GM19468 (cell line): Measurements from ENCODE around the gene AMPH.
"Not testable (repeated sequence)": the region's sequence is repeated elsewhere in the genome, so short reads cannot be mapped to it uniquely, and the experiment has no call there.

Experiments
- ATAC-seq: cut with Tn5 transposase; IDR thresholded peaks from one replicate; pipeline ENCODE4 v1.9.1; 2021; ENCODE audit warnings: mild to moderate bottlenecking, moderate library complexity, moderate number of reproducible peaks; ENCODE audit not compliant: unreplicated experiment; ENCODE audit errors: extremely low read depth

Gene AMPH

GRCh38 chr7:38363379-38363778, 267.8 kb downstream of the AMPH start:
- not testable (repeated sequence) for ATAC-seq

- ATAC-seq, result not testable (repeated sequence)
These were observed 268.4 kb downstream of the AMPH start for GRCh38 chr7:38362611-38363237.

GRCh38 chr7:38360776-38361175, 270.4 kb downstream of the AMPH start:
- no peak for ATAC-seq

DNA sequence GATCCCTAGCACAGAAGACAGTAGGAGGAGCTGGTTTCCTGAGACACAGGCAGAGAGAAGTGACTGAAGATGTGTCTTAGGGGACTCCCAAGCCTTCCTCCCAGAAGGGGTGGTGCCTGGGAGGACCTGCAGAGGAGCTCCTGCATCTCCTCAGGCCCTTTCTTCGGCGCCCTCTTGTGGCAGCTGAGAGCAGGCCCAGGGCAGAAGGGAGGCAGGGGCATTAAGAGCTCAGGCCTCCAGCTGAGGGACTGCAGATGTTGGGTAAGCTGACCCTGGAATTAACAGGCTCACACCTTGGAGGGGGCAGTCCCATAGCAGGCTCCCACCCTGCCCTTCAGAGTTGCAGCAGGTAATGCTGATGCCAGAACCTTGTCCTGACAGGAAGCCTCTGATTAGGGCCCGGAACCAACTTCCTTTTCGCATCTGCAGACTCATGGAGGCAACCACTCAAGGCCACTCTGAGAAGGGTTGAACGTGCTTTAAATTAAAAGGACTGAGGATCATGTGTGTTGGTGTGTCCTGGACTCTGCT, 272.0 kb downstream of the AMPH start:
- peak; percentile 29 for ATAC-seq

DNA sequence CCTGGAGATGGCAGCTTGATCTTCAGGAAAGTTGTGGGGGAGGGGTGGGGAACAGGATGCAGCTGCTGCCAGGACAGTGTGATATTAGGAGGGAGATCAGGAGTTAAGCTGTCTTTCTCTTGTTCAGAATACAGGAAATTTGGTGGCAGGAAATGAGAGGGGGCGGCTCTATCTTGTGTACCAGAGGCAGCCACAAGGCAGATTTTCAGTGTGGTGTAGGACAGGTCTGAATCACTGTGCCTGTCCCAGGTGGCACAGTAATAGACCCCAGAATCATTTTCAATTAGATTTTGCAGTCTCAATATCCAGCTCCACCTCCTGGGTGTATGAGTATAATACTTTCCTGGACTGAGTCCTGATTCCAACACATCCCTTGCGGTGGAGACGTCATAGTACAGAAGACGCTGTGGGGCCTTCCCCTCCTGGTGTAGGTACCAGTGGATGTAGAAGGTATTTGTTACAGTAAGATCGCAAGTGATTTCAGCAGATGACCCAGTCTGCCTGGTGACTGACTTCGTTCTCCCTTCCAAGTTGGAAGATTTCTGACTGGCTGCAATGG, 272.8 kb downstream of the AMPH start:
- not testable (repeated sequence) for ATAC-seq

DNA sequence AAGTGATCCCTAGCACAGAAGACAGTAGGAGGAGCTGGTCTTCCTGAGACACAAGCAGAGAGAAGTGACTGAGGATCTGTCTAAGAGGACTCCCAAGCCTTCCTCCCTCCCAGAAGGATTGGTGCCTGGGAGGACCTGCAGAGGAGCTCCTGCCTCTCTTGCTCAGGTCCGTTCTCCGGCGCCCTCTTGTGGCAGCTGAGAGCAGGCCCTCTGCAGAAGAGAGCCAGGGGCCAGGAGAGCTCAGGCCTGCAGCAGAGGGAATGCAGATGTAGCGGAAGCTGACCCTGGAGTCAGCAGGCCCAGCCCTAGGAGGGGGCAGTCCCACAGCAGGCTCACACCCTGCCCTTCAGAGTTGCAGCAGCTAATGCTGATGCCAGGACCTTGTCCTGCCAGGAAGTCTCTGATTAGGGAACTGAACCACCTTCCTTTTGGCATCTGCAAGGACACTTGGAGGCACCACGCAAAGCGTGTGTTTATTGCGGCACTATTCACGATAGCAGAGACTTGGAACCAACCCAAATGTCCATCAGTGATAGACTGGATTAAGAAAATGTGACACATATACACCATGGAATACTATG, 276.8 kb downstream of the AMPH start:
- not testable (repeated sequence) for ATAC-seq

DNA sequence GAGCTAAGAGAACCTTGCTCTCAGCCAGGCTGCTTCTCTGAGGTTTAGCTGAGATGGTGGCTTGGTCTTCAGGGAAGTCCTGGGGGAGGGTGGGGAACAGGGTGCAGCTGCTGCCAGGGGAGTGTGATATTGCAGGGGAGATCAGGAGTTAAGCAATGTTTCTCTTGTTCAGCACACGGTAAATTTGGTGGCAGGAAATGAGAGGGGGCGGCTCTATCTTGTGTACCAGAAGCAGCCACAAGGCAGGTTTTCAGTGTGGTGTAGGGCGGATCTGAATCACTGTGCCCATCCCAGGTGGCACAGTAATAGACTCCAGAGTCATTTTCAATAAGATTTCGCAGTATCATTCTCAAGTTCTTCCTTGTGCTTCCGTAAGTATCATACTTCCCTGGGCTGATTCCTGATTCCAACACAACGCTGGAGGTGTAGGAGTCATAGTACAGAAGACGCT, 277.7 kb downstream of the AMPH start:
- not testable (repeated sequence) for ATAC-seq

DNA sequence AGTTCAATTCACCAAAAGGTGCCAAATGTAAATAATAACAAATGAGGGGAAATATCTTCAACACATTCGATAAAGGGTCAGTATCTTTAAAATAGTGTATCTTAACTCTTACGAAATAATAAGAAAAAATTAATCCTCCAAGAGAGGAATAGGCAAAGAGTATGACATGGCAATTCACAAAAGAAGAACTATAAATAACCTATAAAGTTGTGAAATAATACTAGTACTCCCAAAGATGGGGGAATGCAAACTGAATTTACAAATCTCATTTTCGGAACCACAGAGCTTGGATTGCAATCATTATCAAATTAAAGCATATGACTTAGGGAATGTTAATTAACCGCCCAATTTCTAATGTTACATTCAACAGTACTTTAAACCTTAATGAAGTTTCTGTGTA, 279.6 kb downstream of the AMPH start:
- ATAC-seq, result no peak

DNA sequence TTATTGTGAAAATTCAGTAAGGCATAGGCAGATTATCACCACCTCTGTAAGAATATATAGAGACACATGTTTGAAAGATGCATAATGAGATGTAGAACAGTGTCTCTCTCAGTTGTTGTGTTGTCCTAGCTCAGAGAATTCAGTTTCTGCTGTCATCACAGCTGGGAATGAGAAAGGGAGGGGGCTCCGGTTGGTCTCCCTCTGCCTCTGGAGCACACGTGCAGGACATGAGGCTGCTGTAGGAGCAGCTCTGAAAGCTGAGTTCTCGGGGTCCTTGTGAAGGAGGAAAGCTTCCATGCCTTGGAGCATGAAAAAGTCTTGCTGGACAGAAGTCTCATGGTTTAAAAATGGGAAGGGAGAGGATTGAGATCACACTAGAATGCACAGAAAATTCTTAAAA, 280.4 kb downstream of the AMPH start:
- ATAC-seq, result not testable (repeated sequence)

GRCh38 chr7:38349869-38350583, 281.1 kb downstream of the AMPH start:
- not testable (repeated sequence) for ATAC-seq

GRCh38 chr7:38349126-38349795, 281.9 kb downstream of the AMPH start:
- not testable (repeated sequence) for ATAC-seq

GRCh38 chr7:38345299-38346172, 285.6 kb downstream of the AMPH start:
- peak; percentile 48 for ATAC-seq

- not testable (repeated sequence) for ATAC-seq
These were observed 286.4 kb downstream of the AMPH start for GRCh38 chr7:38344741-38345140.

- not testable (repeated sequence) for ATAC-seq
These were observed 289.0 kb downstream of the AMPH start for GRCh38 chr7:38342135-38342534.

GRCh38 chr7:38341172-38341705, 289.9 kb downstream of the AMPH start:
- ATAC-seq, result not testable (repeated sequence)

- ATAC-seq, result no peak
These were observed 291.0 kb downstream of the AMPH start for GRCh38 chr7:38339953-38340819.

DNA sequence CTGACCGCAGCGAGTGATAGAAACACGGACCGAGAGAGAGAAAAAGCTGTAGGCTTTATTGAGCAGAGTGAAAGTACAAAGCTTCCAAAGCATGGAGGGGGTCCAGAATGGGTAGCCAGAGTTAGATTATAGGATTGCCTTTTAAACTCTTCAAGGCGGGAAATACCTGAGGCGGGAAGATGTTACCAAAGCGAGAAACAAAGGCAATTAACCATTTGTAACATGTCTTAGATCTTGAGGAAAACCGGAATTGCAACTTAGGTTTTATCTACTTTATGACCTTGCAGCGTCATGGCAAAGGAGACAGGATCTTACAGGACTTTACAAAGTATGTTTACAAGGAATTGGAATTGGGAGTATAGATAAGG, 295.0 kb downstream of the AMPH start:
- not testable (repeated sequence) for ATAC-seq

GRCh38 chr7:38335492-38336147, 295.6 kb downstream of the AMPH start:
- peak; percentile 94 for ATAC-seq
